GM19452 (cell line): ENCODE data around the gene RAMACL.

Experiments
- ATAC-seq: cut with Tn5 transposase; IDR thresholded peaks from one replicate; pipeline ENCODE4 v1.9.1; 2021; ENCODE audit not compliant: unreplicated experiment

Gene RAMACL

GRCh38 chr6:166579237-166579850 is 7.1 kb downstream of the RAMACL start:
- ATAC-seq: no peak

- no peak for ATAC-seq
Measured at GRCh38 chr6:166578536-166579236, 7.8 kb downstream of the RAMACL start.

- no peak for ATAC-seq
Measured at GRCh38 chr6:166575205-166575604, 11.3 kb downstream of the RAMACL start.

GRCh38 chr6:166573511-166574216 is 12.8 kb downstream of the RAMACL start:
- no peak for ATAC-seq

GRCh38 chr6:166572370-166573261 is 13.9 kb downstream of the RAMACL start:
- no peak for ATAC-seq

- ATAC-seq: no peak
Measured at GRCh38 chr6:166570929-166571713, 15.4 kb downstream of the RAMACL start.

- ATAC-seq: no peak
Measured at GRCh38 chr6:166569206-166569605, 17.3 kb downstream of the RAMACL start.

GRCh38 chr6:166567813-166568212 is 18.7 kb downstream of the RAMACL start:
- no peak for ATAC-seq

GRCh38 chr6:166567107-166567506 is 19.4 kb downstream of the RAMACL start:
- ATAC-seq: no peak

GRCh38 chr6:166566026-166567011 is 20.2 kb downstream of the RAMACL start:
- ATAC-seq: no peak

- ATAC-seq: no peak
Measured at GRCh38 chr6:166565084-166565967, 21.2 kb downstream of the RAMACL start.

- ATAC-seq: no peak
Measured at GRCh38 chr6:166563805-166564204, 22.7 kb downstream of the RAMACL start.

GRCh38 chr6:166563200-166563599 is 23.3 kb downstream of the RAMACL start:
- ATAC-seq: no peak

- no peak for ATAC-seq
Measured at GRCh38 chr6:166562726-166563125, 23.8 kb downstream of the RAMACL start.

- ATAC-seq: no peak
Measured at GRCh38 chr6:166561771-166562359, 24.6 kb downstream of the RAMACL start.

GRCh38 chr6:166560222-166560621 is 26.3 kb downstream of the RAMACL start:
- no peak for ATAC-seq

- no peak for ATAC-seq
Measured at GRCh38 chr6:166559662-166560061, 26.8 kb downstream of the RAMACL start.

GRCh38 chr6:166559211-166559610 is 27.3 kb downstream of the RAMACL start:
- no peak for ATAC-seq
